Parathyroid adenoma (tissue), 2 donors: ENCODE results near the gene CNOT9.
A peak's percentile ranks its signal among the peaks of the same experiment; 100 is the strongest.

Source experiments
- H2AFZ ChIP-seq: fragments of 300-600 bp; sonication (generic); one replicate; pipeline ENCODE4 v1.7.0; 2017; ENCODE audit warnings: antibody characterized with exemption, mild to moderate bottlenecking
- H3K27ac ChIP-seq: fragments of 300-600 bp; sonication (generic); one replicate; pipeline ENCODE4 v1.7.0; 2017
- H3K27me3 ChIP-seq: fragments of 300-600 bp; sonication (generic); one replicate; pipeline ENCODE4 v1.7.0; 2017; ENCODE audit warnings: low read length; ENCODE audit not compliant: control insufficient read depth, insufficient read depth
- H3K36me3 ChIP-seq: fragments of 300-600 bp; sonication (generic); one replicate; pipeline ENCODE4 v1.7.0; 2017; ENCODE audit warnings: low read length; ENCODE audit not compliant: control insufficient read depth, insufficient read depth
- H3K4me1 ChIP-seq: fragments of 300-600 bp; sonication (generic); one replicate; pipeline ENCODE4 v1.7.0; 2017; ENCODE audit warnings: control low read depth
- H3K4me2 ChIP-seq: fragments of 300-600 bp; sonication (generic); one replicate; pipeline ENCODE4 v1.7.0; 2017; ENCODE audit warnings: low read length
- H3K4me3 ChIP-seq: fragments of 300-600 bp; sonication (generic); one replicate; pipeline ENCODE4 v1.7.0; 2017; ENCODE audit warnings: low read depth, low read length
- H3K79me2 ChIP-seq: fragments of 300-600 bp; sonication (generic); one replicate; pipeline ENCODE4 v1.7.0; 2017; ENCODE audit warnings: control low read depth
- H3K9ac ChIP-seq: fragments of 300-600 bp; sonication (generic); one replicate; pipeline ENCODE4 v1.7.0; 2017; ENCODE audit warnings: mild to moderate bottlenecking
- H3K9me3 ChIP-seq: fragments of 300-600 bp; sonication (generic); one replicate; pipeline ENCODE4 v1.7.0; 2017; ENCODE audit warnings: low read length; ENCODE audit not compliant: control insufficient read depth
- CTCF ChIP-seq: fragments of 300-600 bp; sonication (generic); IDR thresholded peaks from one replicate; pipeline ENCODE4 v1.7.0; 2017; ENCODE audit warnings: antibody characterized with exemption, mild to moderate bottlenecking
- donor health status: primary hyperparathyroidism.

Gene CNOT9

GRCh38 chr2:218583983-218584850 is 15.6 kb downstream of the CNOT9 start:
- no peak overlapping the region for H3K4me2 ChIP-seq
- TF ChIP-seq CTCF = no peak
- no peak overlapping the region for H2AFZ ChIP-seq
- no peak overlapping the region for H3K4me3 ChIP-seq
- no peaks in the 10 kb centered on the region for H3K9me3 ChIP-seq
- H3K9ac ChIP-seq = no peak overlapping the region
- no peak overlapping the region for H3K27ac ChIP-seq
- H3K4me1 ChIP-seq = no peaks in the 10 kb centered on the region
- peaks cover 12% of the 10 kb centered on the region for H3K79me2 ChIP-seq
- H3K36me3 ChIP-seq = no peaks in the 10 kb centered on the region
- H3K27me3 ChIP-seq = no peaks in the 10 kb centered on the region

GRCh38 chr2:218585541-218585940 is 16.9 kb downstream of the CNOT9 start:
- peaks cover 6% of the 10 kb centered on the region for H3K79me2 ChIP-seq
- no peaks in the 10 kb centered on the region for H3K4me1 ChIP-seq
- H3K27ac ChIP-seq = no peak overlapping the region
- no peak overlapping the region for H3K4me3 ChIP-seq
- TF ChIP-seq CTCF = no peak
- no peaks in the 10 kb centered on the region for H3K27me3 ChIP-seq
- no peak overlapping the region for H3K4me2 ChIP-seq
- no peaks in the 10 kb centered on the region for H3K36me3 ChIP-seq
- no peak overlapping the region for H3K9ac ChIP-seq
- no peaks in the 10 kb centered on the region for H3K9me3 ChIP-seq
- H2AFZ ChIP-seq = no peak overlapping the region

GRCh38 chr2:218605432-218605831 is 36.8 kb downstream of the CNOT9 start:
- Histone ChIP-seq H3K27me3 (no peaks in the 10 kb centered on the region), H2AFZ (peak overlapping the region; percentile 86), H3K4me2 (peak overlapping the region; percentile 55), H3K27ac (no peak overlapping the region), H3K9ac (no peak overlapping the region), H3K9me3 (no peaks in the 10 kb centered on the region), H3K4me1 (peaks cover 23% of the 10 kb centered on the region), H3K79me2 (no peaks in the 10 kb centered on the region), H3K4me3 (no peak overlapping the region), H3K36me3 (no peaks in the 10 kb centered on the region)
- TF ChIP-seq CTCF = no peak

GRCh38 chr2:218607436-218608115 is 38.9 kb downstream of the CNOT9 start, which contains the start of gene PLCD4:
Gene PLCD4 (plus strand): TSS chr2:218607899. CDS start chr2:218615740, 7,841 bp downstream.
- H3K79me2 ChIP-seq = no peaks in the 10 kb centered on the region
- TF ChIP-seq CTCF = no peak
- no peaks in the 10 kb centered on the region for H3K9me3 ChIP-seq
- H3K4me2 ChIP-seq = peak within 1 kb of the TSS; percentile 67
- peak within 1 kb of the TSS; percentile 67 for H3K27ac ChIP-seq
- no peaks in the 10 kb centered on the region for H3K27me3 ChIP-seq
- no peaks in the 10 kb centered on the region for H3K36me3 ChIP-seq
- no peak within 1 kb of the TSS for H3K9ac ChIP-seq
- peak within 1 kb of the TSS; percentile 25 for H3K4me3 ChIP-seq
- H3K4me1 ChIP-seq = peaks cover 23% of the 10 kb centered on the region
- peak within 1 kb of the TSS; percentile 94 for H2AFZ ChIP-seq
